ENCODE results near the gene PRKD1.

Gene PRKD1

GRCh38 chr14:29773990-29774389 is 153.7 kb downstream of the PRKD1 start:
- DNase-seq (ENCODE audit: low read depth) = no peak
- no peak overlapping the region for H3K4me3 ChIP-seq (ENCODE audit: low read depth, low read length)
- no peak for TF ChIP-seq CTCF (conservative IDR thresholded peaks at IDR 0.05; ENCODE audit: low read depth, low read length)

- no peak overlapping the region for H3K4me3 ChIP-seq (ENCODE audit: low read depth, low read length)
- no peak for DNase-seq (ENCODE audit: low read depth)
- TF ChIP-seq CTCF (conservative IDR thresholded peaks at IDR 0.05; ENCODE audit: low read depth, low read length) = no peak
These were observed 164.2 kb downstream of the PRKD1 start for GRCh38 chr14:29763342-29763858.

GRCh38 chr14:29759521-29760340 is 167.9 kb downstream of the PRKD1 start:
- no peak overlapping the region for H3K4me3 ChIP-seq (ENCODE audit: low read depth, low read length)
- no peak for DNase-seq (ENCODE audit: low read depth)
- no peak for TF ChIP-seq CTCF (conservative IDR thresholded peaks at IDR 0.05; ENCODE audit: low read depth, low read length)

- TF ChIP-seq CTCF (conservative IDR thresholded peaks at IDR 0.05; ENCODE audit: low read depth, low read length) = no peak
- H3K4me3 ChIP-seq (ENCODE audit: low read depth, low read length) = no peak overlapping the region
- no peak for DNase-seq (ENCODE audit: low read depth)
These were observed 169.9 kb downstream of the PRKD1 start for GRCh38 chr14:29757711-29758233.

- H3K4me3 ChIP-seq (ENCODE audit: low read depth, low read length) = no peak overlapping the region
- no peak for TF ChIP-seq CTCF (conservative IDR thresholded peaks at IDR 0.05; ENCODE audit: low read depth, low read length)
- no peak for DNase-seq (ENCODE audit: low read depth)
These were observed 170.4 kb downstream of the PRKD1 start for GRCh38 chr14:29757188-29757680.

- TF ChIP-seq CTCF (conservative IDR thresholded peaks at IDR 0.05; ENCODE audit: low read depth, low read length) = no peak
- DNase-seq (ENCODE audit: low read depth) = no peak
- H3K4me3 ChIP-seq (ENCODE audit: low read depth, low read length) = no peak overlapping the region
These were observed 171.6 kb downstream of the PRKD1 start for GRCh38 chr14:29756019-29756385.
